Measurements from ENCODE around the gene NAA80. TPM values are rescaled to one million over a fixed set of nuclear protein-coding genes. Genes with fewer than 3 reads are reported as not detected.

NAA80 gene
- total RNA-seq, 4 donors from 2014 or later, result 4.7 to 33.5 (median 24.0) TPM

DNA sequence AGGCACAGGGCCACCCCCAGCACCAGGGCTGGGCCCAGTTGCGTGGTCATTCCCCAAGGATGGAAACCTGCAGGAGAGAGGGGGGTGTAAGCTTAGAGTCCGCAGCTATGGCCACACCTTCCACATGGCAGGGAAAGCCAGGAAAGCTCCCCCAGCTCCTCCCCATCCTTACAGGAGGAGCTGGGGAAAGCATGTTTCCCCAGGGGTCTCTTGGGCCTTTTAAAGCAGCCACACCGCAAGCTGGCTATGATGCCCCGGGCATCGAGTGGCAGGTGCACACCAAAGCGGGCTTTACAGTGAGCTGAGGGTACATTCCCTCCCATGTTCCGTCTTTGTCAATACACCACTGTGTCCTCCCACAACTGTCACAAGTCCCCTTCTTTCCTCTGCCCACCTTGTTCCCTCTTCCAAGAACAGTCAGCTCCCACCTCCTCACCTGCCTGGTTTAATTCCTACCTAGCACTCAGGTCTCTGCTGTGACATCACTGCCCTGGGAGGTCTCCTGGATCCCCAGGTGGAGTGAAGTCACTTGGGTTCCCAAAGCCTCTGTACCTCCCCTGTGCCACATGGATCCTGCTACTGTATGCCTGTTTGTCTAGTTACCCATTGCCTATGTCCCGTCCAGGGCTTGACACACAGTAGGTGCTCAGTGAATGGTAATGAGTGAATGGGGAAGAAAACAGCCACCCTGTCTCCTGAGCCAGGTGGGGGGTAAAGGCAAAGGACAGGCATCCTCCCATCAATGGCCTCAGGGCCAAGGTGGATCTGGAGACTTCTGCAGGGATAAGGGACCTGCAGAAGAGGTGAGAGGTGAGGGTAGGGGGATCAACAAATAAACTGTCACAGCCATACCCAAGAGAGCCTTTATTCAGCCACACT lies 3.4 kb downstream of the NAA80 start:
- no peak for DNase-seq
- Histone ChIP-seq H3K9me3 (no peaks in the 10 kb centered on the region), H3K27ac (no peak overlapping the region), H3K4me1 (peaks cover 0 to 16% of the 10 kb centered on the region in 2 donors), H3K4me3 (no peak overlapping the region), H3K36me3 (no peaks in the 10 kb centered on the region), H3K27me3 (no peaks in the 10 kb centered on the region)
- intact Hi-C loops (cut with DNase I; ENCODE audit: low total_unique reads), result no loop called here
- TF ChIP-seq, protein P1, sequence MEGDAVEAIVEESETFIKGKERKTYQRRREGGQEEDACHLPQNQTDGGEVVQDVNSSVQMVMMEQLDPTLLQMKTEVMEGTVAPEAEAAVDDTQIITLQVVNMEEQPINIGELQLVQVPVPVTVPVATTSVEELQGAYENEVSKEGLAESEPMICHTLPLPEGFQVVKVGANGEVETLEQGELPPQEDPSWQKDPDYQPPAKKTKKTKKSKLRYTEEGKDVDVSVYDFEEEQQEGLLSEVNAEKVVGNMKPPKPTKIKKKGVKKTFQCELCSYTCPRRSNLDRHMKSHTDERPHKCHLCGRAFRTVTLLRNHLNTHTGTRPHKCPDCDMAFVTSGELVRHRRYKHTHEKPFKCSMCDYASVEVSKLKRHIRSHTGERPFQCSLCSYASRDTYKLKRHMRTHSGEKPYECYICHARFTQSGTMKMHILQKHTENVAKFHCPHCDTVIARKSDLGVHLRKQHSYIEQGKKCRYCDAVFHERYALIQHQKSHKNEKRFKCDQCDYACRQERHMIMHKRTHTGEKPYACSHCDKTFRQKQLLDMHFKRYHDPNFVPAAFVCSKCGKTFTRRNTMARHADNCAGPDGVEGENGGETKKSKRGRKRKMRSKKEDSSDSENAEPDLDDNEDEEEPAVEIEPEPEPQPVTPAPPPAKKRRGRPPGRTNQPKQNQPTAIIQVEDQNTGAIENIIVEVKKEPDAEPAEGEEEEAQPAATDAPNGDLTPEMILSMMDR (IDR thresholded peaks at IDR 0.05), result no peak
- no peak for TF ChIP-seq POLR2A (IDR thresholded peaks at IDR 0.05)

- Histone ChIP-seq H3K27ac (no peak overlapping the region), H3K27me3 (no peaks in the 10 kb centered on the region), H3K4me1 (peaks cover 0 to 16% of the 10 kb centered on the region in 2 donors), H3K4me3 (no peak overlapping the region), H3K9me3 (no peaks in the 10 kb centered on the region), H3K36me3 (no peaks in the 10 kb centered on the region)
- TF ChIP-seq, protein P1 (IDR thresholded peaks at IDR 0.05), result no peak
- TF ChIP-seq POLR2A (IDR thresholded peaks at IDR 0.05), result no peak
- DNase-seq, result no peak
- intact Hi-C loops (cut with DNase I; ENCODE audit: low total_unique reads), result no loop called here
These were observed 4.5 kb downstream of the NAA80 start for GRCh38 chr3:50294492-50295403.

DNA sequence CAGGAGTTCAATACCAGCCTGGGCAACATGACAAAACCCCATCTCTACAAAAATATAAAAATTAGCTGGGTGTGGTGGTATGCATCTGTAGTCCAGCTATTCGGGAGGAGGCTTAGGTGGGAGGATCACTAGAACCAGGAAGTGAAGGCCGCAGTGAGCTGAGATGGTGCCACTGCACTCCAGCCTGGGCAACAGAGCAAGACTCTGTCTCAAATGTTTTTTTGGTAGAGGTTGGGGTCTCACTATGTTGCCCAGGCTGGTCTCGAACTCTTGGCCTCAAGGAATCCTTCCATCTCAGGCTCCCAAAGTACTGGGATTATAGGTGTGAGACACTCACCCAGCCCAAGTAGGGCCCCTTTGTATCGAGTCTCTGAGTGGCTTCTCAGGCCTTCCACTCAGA lies 5.1 kb downstream of the NAA80 start:
- no peaks in the 10 kb centered on the region for H3K9me3 ChIP-seq
- peaks cover 0 to 16% of the 10 kb centered on the region in 2 donors for H3K4me1 ChIP-seq
- no peaks in the 10 kb centered on the region for H3K27me3 ChIP-seq
- no peaks in the 10 kb centered on the region for H3K36me3 ChIP-seq
- intact Hi-C loops (cut with DNase I; ENCODE audit: low total_unique reads), result no loop called here
- no peak overlapping the region for H3K4me3 ChIP-seq
- no peak overlapping the region for H3K27ac ChIP-seq
- TF ChIP-seq, protein P1 (IDR thresholded peaks at IDR 0.05), result no peak
- no peak for TF ChIP-seq POLR2A (IDR thresholded peaks at IDR 0.05)
- no peak for DNase-seq

DNA sequence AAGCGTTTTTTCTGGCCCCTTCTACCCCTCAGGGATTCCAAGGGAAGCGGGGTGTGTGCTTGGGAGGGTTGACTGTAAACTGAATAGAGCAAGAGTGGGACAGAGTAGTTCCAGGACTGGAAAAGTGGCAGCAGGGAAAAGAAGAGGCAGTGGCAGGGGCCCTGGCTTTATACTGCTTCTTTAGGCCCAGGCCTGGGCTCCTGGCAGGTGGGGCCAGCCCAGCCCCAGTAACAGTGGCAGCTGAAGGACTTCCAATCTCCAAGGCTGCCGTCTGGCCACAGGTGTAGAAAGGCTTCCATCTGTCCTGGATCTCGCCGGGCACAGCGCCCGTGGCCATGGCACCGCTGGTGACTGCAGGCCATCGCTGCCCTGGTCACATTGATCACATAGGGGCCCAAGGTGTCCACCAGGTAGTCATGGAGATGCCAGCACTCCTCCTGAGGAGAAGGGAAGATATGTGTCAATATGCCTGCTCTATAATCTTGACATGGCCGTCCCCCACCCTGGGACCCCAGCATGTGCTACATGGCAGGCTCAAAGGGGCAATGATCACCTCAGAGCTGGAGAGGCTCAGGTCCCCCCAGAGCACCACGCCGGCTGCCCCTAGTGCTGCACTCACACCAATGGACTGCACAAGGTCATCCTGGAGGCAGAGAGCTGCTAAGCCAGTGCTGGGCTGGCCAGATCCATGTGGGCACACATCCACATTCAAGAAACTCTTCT lies 6.0 kb downstream of the NAA80 start:
- intact Hi-C loops (cut with DNase I; ENCODE audit: low total_unique reads), result no loop called here
- DNase-seq, result peak in 1 of 2 donors; percentile 34
- peak overlapping the region in 1 of 2 donors; percentile 35 for H3K4me3 ChIP-seq
- H3K27ac ChIP-seq, result peak overlapping the region; percentile 64 to 75
- H3K36me3 ChIP-seq, result no peaks in the 10 kb centered on the region
- TF ChIP-seq, protein P1 (IDR thresholded peaks at IDR 0.05), result no peak
- no peak for TF ChIP-seq POLR2A (IDR thresholded peaks at IDR 0.05)
- peaks cover 0 to 10% of the 10 kb centered on the region in 2 donors for H3K4me1 ChIP-seq
- H3K9me3 ChIP-seq, result no peaks in the 10 kb centered on the region
- H3K27me3 ChIP-seq, result no peaks in the 10 kb centered on the region
